ENCODE data around the gene NDUFA8. TPM values are rescaled to one million over a fixed set of nuclear protein-coding genes. Genes with fewer than 3 reads are reported as not detected.

The NDUFA8 gene
- polyA plus RNA-seq, 1 experiment = 90.4 TPM

GRCh38 chr9:122121931-122122330 is 37.6 kb downstream of the NDUFA8 start:
- ChIA-PET CTCF (interaction anchor here (0.6 to 9.4 kb wide), 17 partner anchors 9 to 575 kb away, joined by 3 to 378 read pairs (median 5); partner anchors contain the start of genes MORN5 and NDUFA8), POLR2A (interaction anchor here (0.6 to 0.8 kb wide), 3 partner anchors 15 to 33 kb away, joined by 3 to 4 read pairs (median 3); no protein-coding TSS in a partner anchor)

GRCh38 chr9:122121391-122121790 is 38.2 kb downstream of the NDUFA8 start:
- TF ChIP-seq CTCF (IDR thresholded peaks at IDR 0.05; ENCODE audit: low read depth, low read length) = no peak
- Histone ChIP-seq H3K9me3 (ENCODE audit: control insufficient read depth, insufficient read depth, low read length) (no peaks in the 10 kb centered on the region), H3K27ac (ENCODE audit: low read depth, low read length) (no peak overlapping the region), H3K27me3 (ENCODE audit: control insufficient read depth, insufficient read depth, low read length) (peaks cover 2% of the 10 kb centered on the region), H3K4me3 (ENCODE audit: low read depth, low read length) (no peak overlapping the region)
- no peak for DNase-seq (ENCODE audit: low read depth, low spot score)
- POLR2A ChIA-PET = interaction anchor here (0.6 kb wide), 1 partner anchor 31 kb away, joined by 4 read pairs; no protein-coding TSS in a partner anchor
- CTCF ChIA-PET = interaction anchor here (0.6 to 9.4 kb wide), 10 partner anchors 8 to 575 kb away, joined by 3 to 378 read pairs (median 26); partner anchors contain the start of genes MORN5 and NDUFA8

More at GRCh38 chr9:122121931-122122330, 37.6 kb downstream of the NDUFA8 start:
- Histone ChIP-seq H3K27ac (ENCODE audit: low read depth, low read length) (no peak overlapping the region), H3K9me3 (ENCODE audit: control insufficient read depth, insufficient read depth, low read length) (no peaks in the 10 kb centered on the region), H3K27me3 (ENCODE audit: control insufficient read depth, insufficient read depth, low read length) (no peaks in the 10 kb centered on the region), H3K4me3 (ENCODE audit: low read depth, low read length) (no peak overlapping the region)
- DNase-seq (ENCODE audit: low read depth, low spot score) = no peak
- TF ChIP-seq CTCF (IDR thresholded peaks at IDR 0.05; ENCODE audit: low read depth, low read length) = no peak

GRCh38 chr9:122120316-122121071 is 39.1 kb downstream of the NDUFA8 start:
- POLR2A ChIA-PET = no interaction called here
- TF ChIP-seq CTCF (IDR thresholded peaks at IDR 0.05; ENCODE audit: low read depth, low read length) = no peak
- Histone ChIP-seq H3K4me3 (ENCODE audit: low read depth, low read length) (no peak overlapping the region), H3K9me3 (ENCODE audit: control insufficient read depth, insufficient read depth, low read length) (no peaks in the 10 kb centered on the region), H3K27ac (ENCODE audit: low read depth, low read length) (no peak overlapping the region), H3K27me3 (ENCODE audit: control insufficient read depth, insufficient read depth, low read length) (peaks cover 8% of the 10 kb centered on the region)
- CTCF ChIA-PET = interaction anchor here (3.2 to 9.4 kb wide), 3 partner anchors 18 to 574 kb away, joined by 21 to 378 read pairs (median 62); no protein-coding TSS in a partner anchor
- no peak for DNase-seq (ENCODE audit: low read depth, low spot score)

GRCh38 chr9:122119721-122120120 is 39.9 kb downstream of the NDUFA8 start:
- DNase-seq (ENCODE audit: low read depth, low spot score) = no peak
- no peaks in the 10 kb centered on the region for H3K9me3 ChIP-seq (ENCODE audit: control insufficient read depth, insufficient read depth, low read length)
- no peak for TF ChIP-seq CTCF (IDR thresholded peaks at IDR 0.05; ENCODE audit: low read depth, low read length)
- no peak overlapping the region for H3K27ac ChIP-seq (ENCODE audit: low read depth, low read length)
- ChIA-PET CTCF (interaction anchor here (0.7 to 9.4 kb wide), 3 partner anchors 22 to 573 kb away, joined by 3 to 378 read pairs (median 3); no protein-coding TSS in a partner anchor), POLR2A (no interaction called here)
- peaks cover 15% of the 10 kb centered on the region for H3K27me3 ChIP-seq (ENCODE audit: control insufficient read depth, insufficient read depth, low read length)
- H3K4me3 ChIP-seq (ENCODE audit: low read depth, low read length) = no peak overlapping the region

- ChIA-PET CTCF (interaction anchor here (0.7 to 9.4 kb wide), 4 partner anchors 22 to 573 kb away, joined by 3 to 378 read pairs (median 3); no protein-coding TSS in a partner anchor), POLR2A (no interaction called here)
- peaks cover 17% of the 10 kb centered on the region for H3K27me3 ChIP-seq (ENCODE audit: control insufficient read depth, insufficient read depth, low read length)
- DNase-seq (ENCODE audit: low read depth, low spot score) = no peak
- TF ChIP-seq CTCF (IDR thresholded peaks at IDR 0.05; ENCODE audit: low read depth, low read length) = no peak
- no peaks in the 10 kb centered on the region for H3K9me3 ChIP-seq (ENCODE audit: control insufficient read depth, insufficient read depth, low read length)
- H3K4me3 ChIP-seq (ENCODE audit: low read depth, low read length) = no peak overlapping the region
- no peak overlapping the region for H3K27ac ChIP-seq (ENCODE audit: low read depth, low read length)
Measured at GRCh38 chr9:122119166-122119521, 40.4 kb downstream of the NDUFA8 start.

Data from AG04450 (cell line).